IPS DF 19.7 (cell line): ENCODE measurements around the gene STON1.
"Not testable (repeated sequence)": the region's sequence is repeated elsewhere in the genome, so short reads cannot be mapped to it uniquely, and the experiment has no call there.

Experiments used
- DNase-seq: peaks from one replicate; pipeline ENCODE4 v3.0.0-alpha.2; 2013; ENCODE audit warnings: low read depth, low spot score

STON1 gene

DNA sequence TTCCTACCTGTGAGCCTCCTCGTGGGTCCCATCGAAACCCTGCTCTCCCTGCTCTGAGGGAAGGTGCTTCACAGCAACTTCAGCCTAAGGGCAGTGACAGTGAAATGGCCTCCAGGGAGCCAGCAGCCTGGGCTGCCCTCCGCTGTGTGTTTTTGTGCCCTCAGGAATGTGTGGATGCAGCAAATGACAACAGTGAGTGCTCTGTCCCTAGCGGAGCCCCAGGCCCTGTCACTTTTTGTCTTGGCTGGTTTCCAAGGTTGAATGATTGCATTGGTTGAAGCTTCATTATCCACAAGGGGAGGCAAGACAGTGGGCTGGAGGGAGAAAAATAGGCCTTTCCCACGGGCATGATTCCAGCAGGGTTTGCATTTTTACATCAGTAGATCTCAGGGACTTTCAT is 42.9 kb downstream of the STON1 start:
- no peak for DNase-seq

DNA sequence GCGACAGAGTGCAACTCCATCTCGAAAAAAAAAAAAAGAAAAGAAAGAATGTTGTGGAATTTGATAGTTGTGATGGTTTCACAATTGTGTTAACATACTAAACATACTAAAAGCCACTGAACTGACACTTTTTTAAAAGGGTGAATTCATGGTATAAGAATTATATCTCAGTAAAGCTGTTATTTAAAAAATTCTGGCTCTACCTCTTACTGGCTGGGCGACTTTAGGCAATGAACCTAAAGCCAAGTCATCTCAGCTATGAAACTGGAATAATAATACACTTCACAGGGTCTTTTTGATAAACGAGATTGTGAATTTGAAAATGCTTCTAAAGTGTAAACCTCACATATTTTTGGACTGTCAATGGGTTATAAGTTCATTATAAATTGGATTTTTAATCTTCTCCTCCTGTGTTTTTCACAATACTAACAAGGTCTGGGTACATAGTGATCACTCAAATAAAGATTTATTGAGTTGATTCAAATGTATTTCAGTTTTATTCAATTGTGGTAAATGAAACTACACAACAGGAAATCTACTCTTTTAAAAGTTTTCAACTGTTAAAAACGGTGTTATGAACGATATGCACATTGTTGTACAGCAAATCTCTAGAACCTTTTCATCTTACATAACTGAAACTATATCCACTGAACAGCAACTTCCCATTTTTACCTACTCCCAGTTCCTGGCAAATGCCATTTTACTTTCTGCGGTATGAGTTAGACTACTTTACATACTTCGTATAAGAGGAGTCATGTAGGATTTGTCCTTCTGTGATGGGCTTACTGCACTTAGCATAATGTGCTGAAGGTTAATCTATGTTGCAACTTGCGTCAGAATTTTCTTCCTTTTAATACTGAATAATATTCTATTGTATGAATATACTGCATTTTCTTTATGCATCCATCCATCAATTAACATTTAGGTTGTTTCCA is 44.7 kb downstream of the STON1 start:
- DNase-seq: no peak

DNA sequence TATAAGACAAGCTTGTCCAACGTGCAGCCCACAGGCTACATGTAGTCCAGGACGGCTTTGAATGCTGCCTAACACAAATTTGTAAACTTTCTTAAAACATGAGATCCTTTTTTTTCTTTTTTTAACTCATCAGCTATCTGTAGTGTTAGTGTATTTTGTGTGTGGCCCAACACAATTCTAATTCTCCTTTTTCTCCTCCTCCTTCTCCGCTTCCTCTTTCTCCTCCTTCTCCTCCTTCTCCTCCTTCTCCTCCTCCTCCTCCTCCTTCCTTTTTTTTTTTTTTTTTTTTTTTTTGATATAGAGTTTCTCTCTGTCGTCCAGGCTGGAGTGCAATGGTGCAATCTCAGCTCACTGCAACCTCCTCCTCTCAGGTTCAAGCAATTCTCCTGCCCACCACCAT is 48.4 kb downstream of the STON1 start:
- DNase-seq: no peak

DNA sequence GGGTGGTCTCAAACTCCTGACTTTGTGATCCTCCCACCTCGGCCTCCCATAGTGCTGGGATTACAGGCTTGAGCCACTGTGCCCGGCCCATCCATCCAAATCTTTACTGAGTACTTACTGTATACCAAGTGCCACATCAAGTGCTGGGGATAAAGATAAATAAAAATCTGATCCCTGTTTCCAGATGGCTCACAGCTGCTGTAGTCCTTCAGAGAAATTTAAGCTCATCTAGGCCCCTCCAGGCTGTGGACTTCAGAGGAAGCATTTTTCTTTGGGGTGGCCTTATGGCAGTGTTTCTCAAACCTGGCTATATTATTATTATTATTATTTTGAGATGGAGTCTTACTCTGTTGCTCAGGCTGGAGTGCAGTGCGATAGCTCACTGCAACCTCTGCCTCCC is 54.0 kb downstream of the STON1 start:
- no peak for DNase-seq

DNA sequence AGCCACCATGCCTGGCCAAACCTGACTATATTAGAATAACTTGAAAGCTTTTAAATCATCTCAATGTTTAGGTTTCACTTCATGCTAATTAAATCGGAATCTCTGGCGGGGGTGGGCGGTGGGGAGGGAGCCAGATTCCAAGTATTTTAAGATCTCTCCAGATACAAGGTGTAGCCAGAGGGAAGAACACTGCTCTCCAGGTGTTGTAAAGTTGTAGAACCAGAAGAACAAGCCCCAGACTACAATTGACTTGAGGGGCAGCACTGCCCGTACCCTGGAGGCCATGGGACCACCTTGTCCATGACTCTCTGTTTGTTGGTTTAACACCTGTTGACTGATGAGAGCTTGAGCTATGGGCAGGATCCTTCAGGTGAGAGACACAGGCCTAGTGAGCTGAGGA is 54.6 kb downstream of the STON1 start:
- no peak for DNase-seq

DNA sequence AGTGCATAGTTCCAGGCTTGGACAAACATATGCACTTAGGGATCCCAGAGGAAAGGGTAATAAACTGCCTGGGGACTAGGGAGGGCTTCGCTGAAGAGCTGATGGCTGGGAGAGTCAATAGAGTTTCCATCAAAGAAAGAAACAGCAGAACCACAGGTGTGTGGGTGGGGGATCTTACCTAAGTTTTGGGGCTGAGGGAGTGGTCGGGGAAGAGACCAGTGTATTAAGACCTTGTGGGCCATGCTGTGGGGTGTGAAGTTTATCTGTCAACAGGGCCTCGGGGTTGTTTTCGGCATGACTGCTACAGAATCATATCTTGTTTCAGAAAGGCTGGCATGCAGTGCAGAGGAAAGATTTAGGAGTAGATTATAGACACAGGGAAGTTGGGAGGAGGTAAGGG is 56.5 kb downstream of the STON1 start:
- no peak for DNase-seq

DNA sequence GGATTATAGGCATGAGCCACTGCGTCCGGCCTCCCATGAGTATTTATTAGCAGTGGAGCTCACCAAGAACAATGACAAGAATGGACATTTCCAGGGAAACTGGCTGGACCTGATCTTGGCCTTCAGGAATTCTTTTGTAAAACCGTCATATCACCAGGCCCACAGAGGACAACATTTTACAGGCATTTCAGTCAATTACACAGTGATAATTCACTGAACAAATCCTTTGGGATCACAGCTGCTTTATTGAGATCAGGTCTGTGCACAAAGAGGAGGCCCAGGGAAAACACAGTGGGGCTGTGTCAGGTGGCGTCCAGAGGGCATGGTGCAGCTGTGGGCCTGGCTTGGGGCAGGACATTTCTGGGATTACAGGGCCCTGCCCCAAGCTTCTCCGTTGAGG is 57.6 kb downstream of the STON1 start:
- DNase-seq: no peak

DNA sequence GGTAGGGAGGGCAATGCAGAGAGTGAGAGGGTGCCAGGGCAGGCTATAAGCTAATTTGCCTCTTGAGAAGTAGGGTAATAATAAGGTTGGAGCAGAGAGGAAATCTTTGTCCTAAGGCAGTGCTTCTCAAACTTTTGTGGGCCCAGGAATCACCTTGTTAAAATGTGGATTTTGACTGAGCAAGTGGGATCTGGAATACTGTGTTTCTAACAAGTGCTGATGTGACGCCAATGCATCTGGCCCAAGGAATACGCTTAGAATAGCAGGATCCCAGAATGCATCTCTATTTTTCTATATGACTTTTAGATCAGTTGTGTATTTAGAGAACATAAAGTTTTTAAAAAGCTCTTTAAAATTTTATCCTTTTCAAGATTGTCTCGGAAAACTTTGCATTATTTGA is 58.0 kb downstream of the STON1 start:
- no peak for DNase-seq

DNA sequence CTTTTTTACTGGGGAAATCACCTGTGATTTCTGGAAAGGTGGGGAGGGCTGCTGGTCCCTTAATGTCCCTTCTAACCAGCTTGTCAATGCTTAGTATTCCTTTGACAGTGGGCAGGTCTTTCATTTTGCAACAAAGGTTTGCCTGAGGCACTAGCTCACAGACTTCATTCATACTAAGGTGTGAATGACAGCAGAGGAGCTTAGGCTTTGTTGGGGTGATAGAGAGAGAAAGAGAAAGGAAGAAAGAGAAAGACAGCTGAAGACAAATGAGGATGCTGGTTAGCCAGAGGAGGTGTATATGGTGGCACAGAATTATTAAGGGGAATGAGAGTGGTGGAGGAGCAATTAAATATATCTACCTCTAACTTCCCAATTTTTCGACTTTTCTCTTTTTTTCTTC is 58.8 kb downstream of the STON1 start:
- DNase-seq: no peak

DNA sequence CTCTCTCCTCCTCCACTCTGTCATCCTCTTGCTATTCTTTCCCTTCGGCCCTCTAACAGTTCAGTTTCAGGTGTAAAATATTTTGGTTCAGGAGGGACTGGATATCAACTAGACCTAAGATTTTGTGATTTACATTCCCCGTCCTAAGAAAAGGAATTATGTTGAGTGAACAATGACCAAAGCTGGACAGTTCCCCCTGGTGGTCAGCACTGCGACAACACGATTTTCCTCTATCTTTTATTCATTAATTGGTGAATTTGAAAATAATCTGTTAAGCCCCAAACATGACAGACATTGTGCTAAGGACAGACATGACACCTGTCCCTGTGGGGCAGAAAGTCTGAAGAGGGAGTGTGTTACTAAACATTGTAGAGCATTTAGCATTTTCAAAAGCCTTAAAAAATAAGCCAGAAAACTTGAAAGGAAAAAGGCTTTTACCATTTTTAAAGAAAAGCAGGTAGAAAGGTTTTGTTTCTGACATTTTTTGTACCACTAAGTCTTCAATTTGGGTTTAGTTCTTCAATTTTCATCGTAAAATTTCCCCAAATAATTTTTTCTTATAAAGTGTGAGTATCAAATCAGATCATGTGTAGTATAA is 59.3 kb downstream of the STON1 start:
- DNase-seq: no peak

DNA sequence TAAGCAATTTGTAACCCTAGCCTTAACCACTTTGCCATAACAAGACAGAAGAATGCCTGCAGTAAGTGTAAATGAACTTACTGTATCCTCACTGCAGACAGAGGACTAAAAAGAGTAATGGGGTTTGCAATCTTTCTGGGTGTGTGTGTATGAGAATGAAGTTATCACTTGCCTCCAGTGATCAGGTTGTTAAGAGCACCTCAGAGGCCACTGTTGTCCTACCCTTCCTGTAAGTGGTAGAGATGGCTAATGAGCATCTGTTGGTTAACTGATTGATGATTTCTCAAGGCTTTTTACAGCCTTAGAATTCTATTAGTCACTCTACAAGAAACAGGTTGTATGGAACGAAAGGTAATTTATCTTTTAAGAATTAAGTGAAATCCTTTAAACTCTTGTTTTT is 60.1 kb downstream of the STON1 start:
- no peak for DNase-seq

DNA sequence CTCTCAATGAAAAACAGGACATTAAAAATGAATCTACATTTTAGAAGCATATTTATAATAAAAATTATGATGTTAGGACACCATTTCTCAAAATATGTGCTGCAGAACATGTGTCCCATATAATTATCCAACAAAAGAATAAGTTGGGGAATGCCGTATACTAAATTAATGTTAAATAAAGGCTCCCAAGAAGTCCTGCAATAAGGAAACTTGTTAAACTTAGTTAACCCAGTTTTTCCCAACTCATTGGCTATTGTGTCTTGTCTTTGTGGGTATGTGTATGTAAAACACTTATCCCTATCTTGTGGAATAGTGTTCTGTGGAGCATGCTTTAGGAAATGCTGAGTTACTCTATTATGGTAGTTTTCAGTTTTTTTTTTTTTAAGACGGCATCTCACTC is 62.1 kb downstream of the STON1 start:
- no peak for DNase-seq

DNA sequence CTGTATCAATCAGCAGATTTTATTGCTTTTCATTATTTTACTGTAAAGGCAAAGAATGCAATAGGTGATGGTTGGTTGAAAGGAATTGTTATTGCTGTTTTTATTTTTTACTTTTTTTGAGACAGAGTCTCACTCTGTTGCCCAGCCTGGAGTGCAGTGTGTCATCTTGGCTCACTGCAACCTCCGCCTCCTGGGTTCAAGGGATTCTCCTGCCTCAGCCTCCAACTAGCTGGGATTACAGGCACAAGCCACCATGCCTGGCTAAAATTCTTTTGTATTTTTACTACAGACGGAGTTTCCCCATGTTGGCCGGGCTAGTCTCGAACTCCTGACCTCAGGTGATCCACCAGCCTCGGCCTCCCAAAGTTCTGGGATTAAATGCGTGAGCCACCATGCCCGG is 66.8 kb downstream of the STON1 start:
- DNase-seq: not testable (repeated sequence)

DNA sequence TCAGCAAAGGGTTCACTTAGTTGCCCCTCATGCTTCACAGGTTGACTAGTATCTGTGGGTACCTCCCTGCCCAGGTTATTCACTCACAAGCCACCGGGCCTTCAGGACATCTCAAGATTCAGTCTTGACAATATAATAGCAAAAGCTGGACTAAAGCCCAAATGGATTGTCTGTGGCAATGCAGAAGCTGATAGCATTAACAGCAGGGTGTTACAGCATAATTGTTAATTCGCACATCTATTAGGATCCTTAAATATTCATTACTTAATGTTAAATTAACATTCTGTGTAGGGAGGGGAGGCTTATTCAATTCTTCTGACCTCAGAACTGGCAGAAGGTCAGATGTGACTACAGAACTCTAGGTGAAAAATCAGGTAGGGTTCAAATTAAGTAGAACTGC is 67.5 kb downstream of the STON1 start:
- DNase-seq: no peak

DNA sequence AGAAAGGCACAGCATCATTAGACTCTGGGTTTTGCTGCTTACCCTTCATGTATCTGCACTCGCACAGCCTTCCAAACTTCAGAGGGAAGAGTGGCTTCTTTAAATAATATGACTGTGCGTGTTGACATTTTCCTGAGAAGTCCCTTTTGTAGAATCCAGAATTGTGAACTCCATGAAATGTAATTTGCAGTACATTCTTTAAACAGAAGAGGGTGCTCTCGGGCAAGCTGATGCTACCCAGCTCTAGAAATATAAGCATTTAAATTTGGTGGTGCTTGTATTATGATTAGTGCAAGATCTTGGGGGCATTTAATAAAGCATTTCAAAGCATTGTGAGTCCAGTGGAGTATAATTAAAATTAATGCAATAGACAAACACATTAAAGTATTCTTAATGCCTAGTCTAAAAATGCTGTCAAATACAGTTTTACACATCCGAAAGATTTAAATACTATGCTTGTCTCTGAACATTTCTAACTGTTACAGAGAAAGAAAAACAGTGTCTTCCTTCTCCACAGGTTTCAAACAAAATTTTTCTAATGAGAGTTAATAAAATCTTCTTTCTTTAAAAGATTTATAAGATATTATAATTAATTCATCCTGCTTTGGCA is 70.4 kb downstream of the STON1 start:
- no peak for DNase-seq

DNA sequence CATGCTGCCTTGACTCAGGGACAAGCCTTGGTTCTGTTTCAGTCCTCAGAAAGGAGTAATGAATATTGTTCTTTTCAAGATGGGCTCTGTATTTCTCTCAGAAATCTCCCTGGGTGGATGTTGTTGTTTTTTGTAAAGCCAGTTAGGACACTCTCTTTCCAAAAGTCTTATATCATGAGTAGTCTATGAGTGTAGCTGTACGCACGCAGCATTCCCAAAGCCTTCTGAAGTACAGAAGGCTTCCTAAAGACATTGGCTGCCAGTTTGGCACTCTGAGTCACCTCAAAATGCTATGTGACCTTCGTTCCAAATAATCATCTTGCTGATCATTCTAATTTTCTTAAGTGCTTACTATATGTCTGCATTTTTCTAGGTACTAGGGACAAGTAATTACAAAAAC is 71.0 kb downstream of the STON1 start:
- no peak for DNase-seq

DNA sequence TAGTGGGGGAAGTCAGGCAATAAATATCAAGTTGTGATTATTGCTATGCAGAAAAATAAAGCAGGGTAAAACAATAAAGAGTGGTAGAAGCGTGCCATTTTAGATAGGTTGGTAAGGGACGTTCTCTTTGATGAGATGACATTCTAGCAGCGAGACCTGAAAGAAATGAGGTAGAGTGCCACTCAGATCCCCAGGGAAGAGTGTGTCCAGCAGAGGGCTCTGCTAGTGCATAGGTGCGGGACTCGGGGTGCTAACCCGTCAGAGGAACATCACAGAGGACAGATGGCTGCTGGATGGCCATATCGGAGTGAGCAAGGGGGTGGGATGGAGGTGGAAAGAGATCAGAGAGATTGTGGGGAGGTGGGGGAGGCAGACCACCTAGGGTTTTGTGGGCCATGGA is 71.4 kb downstream of the STON1 start:
- no peak for DNase-seq

DNA sequence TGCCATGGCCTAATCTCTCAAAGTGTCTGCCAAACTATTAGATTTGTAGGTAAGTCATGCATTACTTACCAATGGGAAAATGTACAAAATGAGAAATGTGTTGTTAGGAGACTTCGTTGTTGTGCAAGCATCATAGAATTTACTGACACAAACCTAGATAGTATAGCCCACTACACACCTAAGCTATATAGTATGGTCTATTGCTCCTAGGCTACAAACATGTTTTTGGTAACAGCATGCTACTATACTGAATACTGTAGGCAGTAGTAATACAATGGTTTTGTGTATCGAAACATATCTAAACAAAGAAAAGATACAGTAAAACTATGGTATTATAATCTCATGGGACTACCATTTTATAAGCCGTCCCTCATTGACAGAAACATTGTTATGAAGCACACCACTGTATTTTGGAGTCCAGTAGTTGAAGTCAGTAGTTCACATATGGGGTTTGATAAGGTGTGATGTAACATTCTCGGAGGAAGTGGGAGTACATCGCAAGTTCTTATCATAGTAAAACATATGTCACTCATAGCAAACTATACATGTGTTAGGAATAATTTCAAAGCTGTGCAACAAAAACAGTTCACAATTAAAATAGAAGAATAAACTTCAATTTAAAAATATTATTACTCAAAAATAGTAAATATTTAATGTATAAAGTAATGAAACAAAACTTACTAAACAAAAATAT is 75.7 kb downstream of the STON1 start:
- no peak for DNase-seq

DNA sequence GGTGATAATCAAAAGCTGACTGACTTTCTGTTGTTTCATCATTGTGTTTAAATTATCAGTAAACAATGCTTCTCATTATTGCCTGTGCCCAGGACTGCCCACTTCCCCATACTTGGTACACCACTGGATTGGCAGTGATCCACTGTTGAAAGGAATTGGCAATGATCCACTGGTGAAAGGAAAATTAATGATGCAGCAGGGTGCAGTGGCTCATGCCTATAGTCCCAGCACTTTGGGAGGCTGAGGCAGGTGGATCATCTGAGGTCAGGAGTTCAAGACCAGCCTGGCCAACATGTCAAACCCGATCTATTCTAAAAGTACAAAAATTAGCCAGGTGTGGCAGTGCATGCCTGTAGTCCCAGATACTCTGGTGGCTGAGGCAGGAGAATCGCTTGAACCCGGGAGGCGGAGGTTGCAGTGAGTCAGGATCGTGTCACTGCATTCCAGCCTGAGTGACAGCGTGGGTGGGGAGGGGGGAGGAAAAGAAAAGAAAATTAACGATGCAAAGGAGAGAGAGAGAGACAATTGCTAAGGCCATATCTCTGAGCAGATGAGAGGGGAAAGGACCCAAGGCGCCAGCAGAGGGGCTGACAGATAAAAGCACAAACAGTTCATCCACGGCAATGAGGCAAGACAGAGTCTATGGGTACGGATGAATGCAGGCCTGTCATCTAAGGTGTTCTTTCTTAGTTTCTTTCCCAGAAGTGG is 77.5 kb downstream of the STON1 start:
- DNase-seq: no peak

DNA sequence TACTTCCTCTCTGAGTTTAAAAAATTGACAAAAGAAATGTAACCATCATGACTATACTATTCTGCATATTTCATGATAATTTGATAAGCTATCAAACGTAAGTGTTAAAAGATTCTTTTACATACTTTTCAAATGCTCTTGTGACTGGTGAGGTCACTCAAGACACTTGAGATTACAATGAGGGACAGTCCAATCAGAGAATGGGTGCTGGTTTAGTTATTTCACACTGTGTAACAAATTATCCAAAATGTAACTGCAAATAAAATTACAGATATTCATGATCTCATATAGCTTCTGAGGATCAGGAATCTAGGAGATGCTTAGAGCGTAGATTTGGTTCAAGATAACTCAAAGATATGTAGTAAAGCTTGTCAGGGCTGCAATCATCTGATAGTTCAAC is 83.3 kb downstream of the STON1 start:
- no peak for DNase-seq

DNA sequence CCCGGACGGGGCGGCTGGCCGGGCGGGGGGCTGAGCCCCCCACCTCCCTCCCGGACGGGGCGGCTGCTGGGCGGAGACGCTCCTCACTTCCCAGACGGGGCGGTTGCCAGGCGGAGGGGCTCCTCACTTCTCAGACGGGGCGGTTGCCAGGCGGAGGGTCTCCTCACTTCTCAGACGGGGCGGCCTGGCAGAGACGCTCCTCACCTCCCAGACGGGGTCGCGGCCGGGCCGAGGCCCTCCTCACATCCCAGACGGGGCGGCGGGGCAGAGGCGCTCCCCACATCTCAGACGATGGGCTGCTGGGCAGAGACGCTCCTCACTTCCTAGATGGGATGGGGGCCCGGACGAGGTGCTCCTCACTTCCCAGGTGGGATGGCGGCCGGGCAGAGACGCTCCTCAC is 84.6 kb downstream of the STON1 start:
- DNase-seq: not testable (repeated sequence)

DNA sequence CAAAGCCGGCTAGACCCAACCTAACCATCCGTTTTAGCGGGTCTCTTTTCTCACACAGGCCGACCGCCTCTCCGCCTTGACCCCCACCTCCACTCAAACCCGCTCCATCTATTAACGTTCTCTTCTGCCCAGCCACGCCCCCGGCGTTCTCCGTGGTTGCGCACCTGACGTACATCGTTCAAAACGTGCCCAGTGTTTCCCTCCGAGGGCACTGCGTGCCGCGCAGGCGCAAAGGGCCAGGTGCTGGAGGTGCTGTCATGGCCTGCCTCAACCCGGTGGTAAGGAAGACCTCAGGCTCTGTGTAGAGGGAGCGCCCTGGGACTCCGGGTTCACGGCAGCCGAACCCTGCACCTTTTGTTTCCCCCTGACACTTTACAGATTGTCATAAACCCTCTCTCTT is 87.7 kb downstream of the STON1 start, which contains the start of gene GTF2A1L:
TSS of gene GTF2A1L (plus strand) at position 239 of the 400 bp plus-strand sequence. CDS start at position 258, 19 bp downstream.
- no peak for DNase-seq
